AG10803 (cell line): Measurements from ENCODE around the gene LZTR1.
A peak's percentile ranks its signal among the peaks of the same experiment; 100 is the strongest.
"Not testable (repeated sequence)": the region's sequence is repeated elsewhere in the genome, so short reads cannot be mapped to it uniquely, and the experiment has no call there.

Source experiments
- DNase-seq: peaks from one replicate; pipeline ENCODE4 v3.0.0; 2010; ENCODE audit warnings: low read depth
- H3K4me3 ChIP-seq: 2 replicates; pipeline ENCODE4 v1.5.1; 2011; ENCODE audit warnings: mild to moderate bottlenecking, low read length, control low read depth
- CTCF ChIP-seq: conservative IDR thresholded peaks from 2 replicates; pipeline ENCODE4 v1.5.1; 2011; ENCODE audit warnings: mild to moderate bottlenecking, low read length, control low read depth, inconsistent platforms

LZTR1 gene

GRCh38 chr22:21032868-21033688 lies 51.0 kb downstream of the LZTR1 start:
- TF ChIP-seq CTCF: no peak

GRCh38 chr22:21033895-21034294 lies 51.8 kb downstream of the LZTR1 start:
- TF ChIP-seq CTCF: no peak
- H3K4me3 ChIP-seq: no peak overlapping the region
- peak; percentile 21 for DNase-seq

More at GRCh38 chr22:21032868-21033688, 51.0 kb downstream of the LZTR1 start:
- peak; percentile 75 for DNase-seq
- H3K4me3 ChIP-seq: no peak overlapping the region

- no peak for TF ChIP-seq CTCF
These were observed 52.9 kb downstream of the LZTR1 start for GRCh38 chr22:21034989-21035388.

GRCh38 chr22:21038405-21038804 lies 56.3 kb downstream of the LZTR1 start:
- TF ChIP-seq CTCF: no peak
- no peak overlapping the region for H3K4me3 ChIP-seq
- peak; percentile 62 for DNase-seq

More at GRCh38 chr22:21034989-21035388, 52.9 kb downstream of the LZTR1 start:
- no peak for DNase-seq
- no peak overlapping the region for H3K4me3 ChIP-seq

- not testable (repeated sequence) for H3K4me3 ChIP-seq, DNase-seq
These were observed 57.1 kb downstream of the LZTR1 start for GRCh38 chr22:21039158-21039557.

- no peak for TF ChIP-seq CTCF
- DNase-seq: peak; percentile 35
- no peak overlapping the region for H3K4me3 ChIP-seq
These were observed 59.8 kb downstream of the LZTR1 start for GRCh38 chr22:21041937-21042336.

GRCh38 chr22:21042978-21043859 lies 61.1 kb downstream of the LZTR1 start:
- TF ChIP-seq CTCF: no peak
- H3K4me3 ChIP-seq: no peak overlapping the region
- DNase-seq: no peak
